D721Med (cell line): ENCODE measurements around the gene NBL1.

Source experiments
- DNase-seq: peaks from one replicate; pipeline ENCODE4 v3.0.0; 2011; ENCODE audit warnings: low spot score; ENCODE audit not compliant: insufficient read length
- FAIRE-seq: peaks from 2 replicates; lab custom pipeline; 2011; peaks lifted over from hg19 to GRCh38; lab: Jason Lieb, UNC
- CTCF ChIP-seq: IDR thresholded peaks from 2 replicates; pipeline ENCODE4 v1.5.1; 2012; ENCODE audit warnings: mild to moderate bottlenecking, control low read depth; ENCODE audit not compliant: insufficient read depth; ENCODE audit errors: missing control alignments

NBL1 gene

DNA sequence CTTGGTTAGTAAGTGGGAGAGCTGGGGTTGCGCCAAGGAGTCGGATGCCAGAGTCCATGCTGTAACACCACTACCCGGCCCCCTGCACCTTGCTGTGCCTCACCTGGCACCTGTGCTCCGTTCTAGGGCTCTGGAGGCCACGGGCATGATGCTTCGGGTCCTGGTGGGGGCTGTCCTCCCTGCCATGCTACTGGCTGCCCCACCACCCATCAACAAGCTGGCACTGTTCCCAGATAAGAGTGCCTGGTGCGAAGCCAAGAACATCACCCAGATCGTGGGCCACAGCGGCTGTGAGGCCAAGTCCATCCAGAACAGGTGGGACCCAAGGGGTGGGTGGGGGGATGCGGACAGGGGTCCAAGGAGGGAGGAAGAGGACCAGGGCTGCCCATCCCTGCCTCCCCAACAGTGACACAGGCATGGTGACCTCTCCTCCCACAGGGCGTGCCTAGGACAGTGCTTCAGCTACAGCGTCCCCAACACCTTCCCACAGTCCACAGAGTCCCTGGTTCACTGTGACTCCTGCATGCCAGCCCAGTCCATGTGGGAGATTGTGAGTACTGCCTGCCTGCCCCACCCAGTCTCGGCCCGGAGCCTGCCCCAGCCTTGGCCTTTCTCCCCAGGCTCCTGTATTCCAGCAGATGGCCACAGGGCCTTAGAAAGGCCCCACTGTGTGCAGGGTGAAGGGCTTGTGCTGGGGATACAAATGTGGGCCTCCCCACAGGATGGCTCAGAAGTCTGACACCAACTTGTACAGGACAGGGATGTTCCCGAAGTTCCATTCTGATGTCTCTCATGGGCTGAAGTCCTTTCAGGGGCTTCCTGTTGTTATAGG lies 11.0 kb downstream of the NBL1 start:
- FAIRE-seq (no peak), DNase-seq (no peak)
- TF ChIP-seq CTCF, result no peak

DNA sequence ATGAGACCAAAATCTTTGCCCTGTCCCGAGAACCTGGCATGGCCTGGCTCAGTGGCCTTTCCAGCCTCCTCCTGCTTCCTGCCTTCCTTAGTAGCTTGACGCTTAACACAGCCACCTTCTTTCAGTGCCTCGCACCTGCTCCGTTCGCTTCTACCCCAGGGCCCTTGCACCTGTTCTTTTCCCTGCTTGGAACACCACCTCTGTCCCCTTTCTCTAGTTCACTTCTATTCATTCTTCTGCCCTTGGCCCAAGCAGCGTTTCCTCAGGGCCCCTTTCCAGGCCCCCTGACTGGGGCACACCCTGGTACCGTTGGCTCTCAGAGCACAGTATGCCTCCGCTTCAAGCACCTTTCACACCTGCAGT lies 11.6 kb downstream of the NBL1 start:
- TF ChIP-seq CTCF, result no peak
- no peak for DNase-seq
- no peak for FAIRE-seq

GRCh38 chr1:19656134-19656779 lies 12.1 kb downstream of the NBL1 start:
- no peak for TF ChIP-seq CTCF
- FAIRE-seq, result no peak
- no peak for DNase-seq

GRCh38 chr1:19656780-19657466 lies 12.8 kb downstream of the NBL1 start:
- FAIRE-seq (no peak), DNase-seq (no peak)
- no peak for TF ChIP-seq CTCF

GRCh38 chr1:19657511-19657910 lies 13.4 kb downstream of the NBL1 start:
- FAIRE-seq (no peak), DNase-seq (no peak)
- TF ChIP-seq CTCF, result no peak

DNA sequence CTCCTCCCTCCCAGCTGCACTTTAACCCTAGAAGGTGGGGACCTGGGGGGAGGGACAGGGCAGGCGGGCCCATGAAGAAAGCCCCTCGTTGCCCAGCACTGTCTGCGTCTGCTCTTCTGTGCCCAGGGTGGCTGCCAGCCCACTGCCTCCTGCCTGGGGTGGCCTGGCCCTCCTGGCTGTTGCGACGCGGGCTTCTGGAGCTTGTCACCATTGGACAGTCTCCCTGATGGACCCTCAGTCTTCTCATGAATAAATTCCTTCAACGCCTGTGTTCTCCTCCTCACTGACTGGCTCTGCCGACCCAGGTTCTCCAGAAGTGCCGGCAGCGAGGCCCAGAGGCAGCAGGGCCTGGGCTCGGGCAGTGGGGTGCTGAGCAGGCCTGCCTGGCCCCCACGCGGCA lies 14.1 kb downstream of the NBL1 start:
- FAIRE-seq (no peak), DNase-seq (no peak)
- TF ChIP-seq CTCF, result no peak

- no peak for DNase-seq
- FAIRE-seq, result no peak
These were observed 17.7 kb downstream of the NBL1 start for GRCh38 chr1:19661721-19662228.

More at GRCh38 chr1:19661721-19662228, 17.7 kb downstream of the NBL1 start:
- TF ChIP-seq CTCF, result peak; percentile 65
